DOHH2 (cell line): Measurements from ENCODE around the gene PVALEF.

Experiments
- H3F3A ChIP-seq: fragments of 200-600 bp; sonication (generic), shearing (Covaris generic); 2 replicates; pipeline ENCODE4 v1.6.0; 2016; ENCODE audit warnings: antibody characterized with exemption, mild to moderate bottlenecking; ENCODE audit not compliant: control insufficient read depth, insufficient read depth
- H3K27ac ChIP-seq: fragments of 200-600 bp; sonication (generic); 2 replicates; pipeline ENCODE4 v1.5.1; 2014; ENCODE audit warnings: low read depth, mild to moderate bottlenecking, low read length, moderate library complexity
- H3K27me3 ChIP-seq: fragments of 200-600 bp; sonication (generic); 2 replicates; pipeline ENCODE4 v1.6.1; 2014; ENCODE audit warnings: mild to moderate bottlenecking, low read length, mixed read lengths; ENCODE audit not compliant: control insufficient read depth
- H3K36me3 ChIP-seq: fragments of 200-600 bp; sonication (generic); 2 replicates; pipeline ENCODE4 v1.6.1; 2014; ENCODE audit warnings: mild to moderate bottlenecking, low read length, moderate library complexity, mixed read lengths; ENCODE audit not compliant: control insufficient read depth
- H3K4me1 ChIP-seq: fragments of 200-600 bp; sonication (generic); 2 replicates; pipeline ENCODE4 v1.6.1; 2014; ENCODE audit warnings: mild to moderate bottlenecking, low read length, mixed read lengths; ENCODE audit not compliant: control insufficient read depth
- H3K4me2 ChIP-seq: fragments of 200-600 bp; sonication (generic); 2 replicates; pipeline ENCODE4 v1.6.0; 2014; ENCODE audit warnings: mild to moderate bottlenecking, low read length, moderate library complexity
- H3K4me3 ChIP-seq: fragments of 200-600 bp; sonication (generic); 2 replicates; pipeline ENCODE4 v1.5.1; 2014; ENCODE audit warnings: mild to moderate bottlenecking, low read length, mixed read lengths
- H3K79me2 ChIP-seq: fragments of 200-600 bp; sonication (generic); 2 replicates; pipeline ENCODE4 v1.6.1; 2014; ENCODE audit warnings: mild to moderate bottlenecking, low read length, mixed read lengths; ENCODE audit not compliant: control insufficient read depth
- H3K9me2 ChIP-seq: fragments of 200-600 bp; sonication (generic); replicated peaks from 2 replicates; pipeline ENCODE4 v1.6.1; 2014; ENCODE audit warnings: mild to moderate bottlenecking, low read length, mixed read lengths; ENCODE audit not compliant: control insufficient read depth
- H3K9me3 ChIP-seq: fragments of 200-600 bp; sonication (generic); 2 replicates; pipeline ENCODE4 v1.6.1; 2014; ENCODE audit warnings: antibody characterized with exemption, low read length, mixed read lengths; ENCODE audit not compliant: control insufficient read depth, insufficient read depth
- H4K20me1 ChIP-seq: fragments of 200-600 bp; sonication (generic); 2 replicates; pipeline ENCODE4 v1.6.0; 2014; ENCODE audit warnings: low read depth, mild to moderate bottlenecking, antibody characterized with exemption, low read length, moderate library complexity; ENCODE audit not compliant: control insufficient read depth, insufficient read depth
- CTCF ChIP-seq: fragments of 200-600 bp; sonication (generic); IDR thresholded peaks from one replicate; pipeline ENCODE4 v1.5.1; 2014; ENCODE audit warnings: antibody characterized with exemption, mild to moderate bottlenecking, low read depth, low read length; ENCODE audit not compliant: poor library complexity, severe bottlenecking
- EZH2phosphoT487 ChIP-seq: fragments of 200-600 bp; sonication (generic); IDR thresholded peaks from 2 replicates; pipeline ENCODE4 v1.6.1; 2017; ENCODE audit warnings: borderline replicate concordance, mild to moderate bottlenecking, antibody characterized with exemption, low read length, moderate library complexity, mixed read lengths

The PVALEF gene

DNA sequence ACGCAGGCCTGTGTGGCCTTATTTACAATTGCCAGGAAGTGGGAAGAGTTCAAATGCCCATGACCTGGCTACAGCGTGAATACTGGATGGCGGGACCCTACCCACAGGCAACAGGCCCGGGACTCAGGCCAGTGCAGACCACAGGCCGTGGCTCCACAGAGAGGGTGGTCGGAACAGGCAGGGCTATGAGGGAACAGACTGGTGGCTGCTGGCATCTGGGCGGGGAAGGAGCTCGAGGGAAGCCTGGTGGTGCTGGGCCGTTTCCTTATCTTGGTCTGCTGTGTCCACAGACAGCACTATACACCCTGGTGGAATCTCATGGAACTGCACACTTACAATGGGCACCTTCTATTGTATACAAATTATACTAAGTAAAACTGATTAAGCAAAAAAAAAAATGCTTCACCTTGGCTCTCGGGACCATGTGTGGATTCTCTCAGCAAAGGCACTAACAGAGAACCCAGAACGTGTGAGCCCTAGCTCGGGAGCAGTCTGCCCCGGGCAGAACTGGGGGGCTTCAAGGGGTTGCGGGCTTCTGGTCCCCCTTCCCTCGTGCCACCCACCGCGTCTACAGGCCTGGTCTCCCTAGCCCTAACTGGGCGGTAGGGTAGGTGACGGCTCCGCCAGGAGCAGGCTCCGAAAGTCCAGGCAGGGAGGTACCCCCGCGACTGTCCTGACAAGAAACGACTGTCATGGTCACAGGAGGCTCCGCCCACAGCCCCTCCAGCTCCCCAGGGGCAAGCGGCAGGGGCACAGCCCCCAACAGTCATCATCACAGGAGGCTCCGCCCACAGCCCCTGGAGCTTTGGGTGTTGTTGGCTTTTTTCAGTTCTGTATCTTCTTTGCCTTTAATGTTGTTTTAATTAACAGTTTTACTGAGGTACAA is 35.6 kb downstream of the PVALEF start:
- Histone ChIP-seq H3K36me3 (no peaks in the 10 kb centered on the region), H3F3A (no peaks in the 10 kb centered on the region), H3K9me2 (no peaks in the 10 kb centered on the region), H3K4me3 (no peak overlapping the region), H3K27me3 (no peaks in the 10 kb centered on the region), H3K27ac (no peak overlapping the region), H3K4me1 (peaks cover 6% of the 10 kb centered on the region), H3K79me2 (no peaks in the 10 kb centered on the region), H3K4me2 (no peak overlapping the region), H4K20me1 (no peaks in the 10 kb centered on the region), H3K9me3 (no peaks in the 10 kb centered on the region)
- TF ChIP-seq EZH2phosphoT487 (no peak), CTCF (peak; percentile 59)

DNA sequence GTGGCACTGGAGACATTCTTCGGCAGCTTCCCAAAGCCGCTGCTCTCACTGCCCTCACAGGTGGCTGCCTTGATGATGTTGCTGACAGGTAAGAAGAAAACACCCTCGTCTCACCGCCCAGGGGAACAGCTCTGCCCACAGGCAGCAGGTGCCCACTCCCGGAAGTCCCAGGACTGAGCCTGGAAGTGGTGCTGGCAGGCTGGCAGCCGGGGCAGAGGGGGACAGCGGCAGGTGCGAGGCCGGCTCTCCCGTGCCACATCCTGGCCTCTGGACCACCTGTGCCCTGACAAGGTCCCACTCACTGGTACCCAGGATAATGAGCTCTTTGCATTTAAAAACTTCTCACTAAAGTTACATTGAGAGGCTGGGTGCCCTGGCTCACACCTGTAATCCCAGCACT is 37.0 kb downstream of the PVALEF start:
- TF ChIP-seq CTCF (no peak), EZH2phosphoT487 (no peak)
- H4K20me1 ChIP-seq: no peaks in the 10 kb centered on the region
- no peaks in the 10 kb centered on the region for H3K9me3 ChIP-seq
- H3K4me3 ChIP-seq: no peak overlapping the region
- no peak overlapping the region for H3K4me2 ChIP-seq
- no peaks in the 10 kb centered on the region for H3K9me2 ChIP-seq
- H3K4me1 ChIP-seq: peaks cover 6% of the 10 kb centered on the region
- no peak overlapping the region for H3K27ac ChIP-seq
- H3F3A ChIP-seq: no peaks in the 10 kb centered on the region
- no peaks in the 10 kb centered on the region for H3K36me3 ChIP-seq
- no peaks in the 10 kb centered on the region for H3K27me3 ChIP-seq
- H3K79me2 ChIP-seq: no peaks in the 10 kb centered on the region

- TF ChIP-seq EZH2phosphoT487 (no peak), CTCF (no peak)
- Histone ChIP-seq H3F3A (no peaks in the 10 kb centered on the region), H3K27me3 (no peaks in the 10 kb centered on the region), H4K20me1 (no peaks in the 10 kb centered on the region), H3K27ac (no peak overlapping the region), H3K9me2 (no peaks in the 10 kb centered on the region), H3K79me2 (no peaks in the 10 kb centered on the region), H3K4me1 (peaks cover 6% of the 10 kb centered on the region), H3K4me3 (no peak overlapping the region), H3K9me3 (no peaks in the 10 kb centered on the region), H3K4me2 (no peak overlapping the region), H3K36me3 (no peaks in the 10 kb centered on the region)
Observed at GRCh38 chr17:81203136-81203535, 37.8 kb downstream of the PVALEF start.
